HG02763 (cell line): ENCODE data around the gene ARSA.
"Not testable (repeated sequence)": the region's sequence is repeated elsewhere in the genome, so short reads cannot be mapped to it uniquely, and the experiment has no call there.

Experiments used
- ATAC-seq: cut with Tn5 transposase; IDR thresholded peaks from one replicate; pipeline ENCODE4 v1.9.1; 2021; ENCODE audit warnings: mild to moderate bottlenecking, moderate library complexity; ENCODE audit not compliant: unreplicated experiment

The ARSA gene

GRCh38 chr22:50656122-50657070 is 28.4 kb upstream of the ARSA start:
- no peak for ATAC-seq

- ATAC-seq: not testable (repeated sequence)
These were observed 26.7 kb upstream of the ARSA start for GRCh38 chr22:50654664-50655063.

DNA sequence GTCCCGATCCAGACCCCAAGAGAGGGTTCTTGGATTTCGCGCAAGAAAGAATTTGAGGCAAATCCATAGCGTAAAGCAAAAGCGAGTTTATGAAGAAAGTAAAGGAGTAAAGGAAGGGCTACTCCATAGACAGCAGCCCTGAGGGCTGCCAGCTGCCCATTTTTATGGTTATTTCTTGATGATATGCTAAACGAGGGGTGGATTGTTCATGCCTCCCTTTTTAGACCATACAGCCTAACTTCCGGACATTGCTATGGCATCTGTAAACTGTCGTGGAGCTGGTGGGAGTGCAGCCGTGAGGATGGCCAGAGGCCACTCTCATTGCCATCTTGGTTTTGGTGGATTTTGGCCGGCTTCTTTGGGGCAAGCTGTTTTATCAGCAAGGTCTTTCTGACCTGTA is 25.3 kb upstream of the ARSA start:
- ATAC-seq: no peak

DNA sequence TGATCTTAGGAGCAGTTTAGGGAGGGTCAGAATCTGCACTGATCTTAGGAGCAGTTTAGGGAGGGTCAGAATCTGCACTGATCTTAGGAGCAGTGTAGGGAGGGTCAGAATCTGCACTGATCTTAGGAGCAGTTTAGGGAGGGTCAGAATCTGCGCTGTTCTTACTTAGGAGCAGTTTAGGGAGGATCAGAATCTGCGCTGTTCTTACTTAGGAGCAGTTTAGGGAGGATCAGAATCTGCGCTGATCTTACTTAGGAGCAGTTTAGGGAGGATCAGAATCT is 15.8 kb upstream of the ARSA start:
- not testable (repeated sequence) for ATAC-seq

DNA sequence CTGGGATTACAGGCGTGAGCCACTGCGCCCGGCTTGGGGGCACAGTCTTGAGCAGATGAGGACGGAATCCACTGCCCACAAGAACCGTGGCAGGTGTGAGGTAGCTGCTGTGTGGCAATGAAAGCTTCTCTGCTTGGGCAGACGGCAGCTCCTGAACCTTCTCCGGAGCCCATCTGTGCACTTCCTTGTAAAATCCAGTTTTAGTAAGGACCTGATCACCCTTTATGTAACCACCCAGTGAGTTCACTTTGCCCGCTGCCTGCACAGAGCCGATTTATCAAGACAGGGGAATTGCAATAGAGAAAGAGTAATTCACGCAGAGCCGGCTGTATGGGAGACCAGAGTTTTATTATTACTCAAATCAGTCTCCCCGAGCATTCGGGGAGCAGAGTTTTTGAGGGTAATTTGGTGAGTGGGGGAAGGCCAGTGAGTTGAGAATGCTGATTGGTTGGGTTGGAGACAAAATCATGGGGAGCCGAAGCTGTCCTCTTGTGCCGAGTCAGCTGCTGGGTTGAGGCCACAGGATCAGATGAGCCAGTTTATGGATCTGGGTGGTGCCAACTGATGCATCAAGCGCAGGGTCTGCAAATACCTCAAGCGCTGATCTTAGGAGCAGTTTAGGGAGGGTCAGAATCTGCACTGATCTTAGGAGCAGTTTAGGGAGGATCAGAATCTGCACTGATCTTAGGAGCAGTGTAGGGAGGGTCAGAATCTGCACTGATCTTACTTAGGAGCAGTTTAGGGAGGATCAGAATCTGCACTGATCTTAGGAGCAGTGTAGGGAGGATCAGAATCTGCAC is 15.3 kb upstream of the ARSA start:
- not testable (repeated sequence) for ATAC-seq

- ATAC-seq: no peak
These were observed 14.0 kb upstream of the ARSA start for GRCh38 chr22:50641696-50642607.

DNA sequence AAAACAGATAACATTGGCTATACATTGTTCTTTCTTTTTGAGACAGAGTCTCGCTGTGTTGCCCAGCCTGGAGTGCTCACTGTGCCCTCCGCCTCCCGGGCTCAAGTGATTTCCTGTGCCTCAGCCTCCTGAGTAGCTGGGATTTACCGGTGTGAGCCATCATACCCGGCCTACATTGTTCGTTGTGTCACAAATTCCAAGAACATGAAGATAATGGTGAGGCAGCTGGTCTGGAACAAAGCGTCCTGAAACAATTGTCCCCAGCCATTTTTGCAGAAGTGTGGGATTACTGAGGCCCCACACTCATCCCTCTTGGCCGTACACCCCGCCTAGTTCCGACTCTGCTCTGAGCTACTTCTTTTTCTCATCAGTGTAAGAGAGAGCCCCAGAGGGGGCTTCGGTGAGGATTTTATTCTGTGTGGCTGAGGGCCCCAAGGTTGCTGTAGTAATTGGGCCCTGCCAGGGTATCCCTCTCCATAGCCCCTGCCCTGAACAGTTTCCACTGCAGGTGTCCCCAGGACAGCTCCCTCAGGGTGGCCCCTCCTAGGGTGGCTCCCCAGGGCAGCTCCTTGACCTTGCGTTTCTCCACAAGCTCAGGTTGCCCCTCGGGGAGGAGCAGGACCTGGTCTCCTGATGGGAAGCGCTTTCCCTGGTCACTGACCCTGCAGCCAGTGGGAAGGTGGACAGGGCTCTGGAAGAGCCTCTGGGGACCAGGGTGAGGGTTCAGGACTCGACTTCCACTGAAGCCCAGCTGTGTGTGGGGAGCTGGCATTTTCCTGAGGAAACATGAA is 13.1 kb upstream of the ARSA start:
- ATAC-seq: no peak

DNA sequence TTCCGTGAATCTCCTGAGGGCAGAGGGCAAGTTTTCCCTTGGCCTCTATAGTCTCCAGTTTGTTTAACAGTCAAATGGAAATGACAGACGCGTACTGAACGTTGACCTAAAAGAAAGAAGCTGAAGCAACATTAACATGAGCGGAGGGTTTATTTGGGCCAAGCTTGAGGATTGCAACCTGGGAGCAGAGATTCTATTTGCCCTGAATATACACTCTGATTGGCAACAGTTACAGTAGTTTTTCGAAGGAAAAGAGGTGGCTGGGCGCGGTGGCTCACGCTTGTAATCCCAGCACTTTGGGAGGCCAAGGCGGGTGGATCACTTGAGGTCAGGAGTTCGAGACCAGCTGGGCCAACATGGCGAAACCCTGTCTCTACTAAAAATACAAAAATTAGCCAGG is 12.3 kb upstream of the ARSA start:
- ATAC-seq: not testable (repeated sequence)

GRCh38 chr22:50635591-50635990 is 7.6 kb upstream of the ARSA start:
- ATAC-seq: no peak

GRCh38 chr22:50633771-50634170 is 5.8 kb upstream of the ARSA start:
- ATAC-seq: no peak

GRCh38 chr22:50633086-50633485 is 5.1 kb upstream of the ARSA start:
- no peak for ATAC-seq

DNA sequence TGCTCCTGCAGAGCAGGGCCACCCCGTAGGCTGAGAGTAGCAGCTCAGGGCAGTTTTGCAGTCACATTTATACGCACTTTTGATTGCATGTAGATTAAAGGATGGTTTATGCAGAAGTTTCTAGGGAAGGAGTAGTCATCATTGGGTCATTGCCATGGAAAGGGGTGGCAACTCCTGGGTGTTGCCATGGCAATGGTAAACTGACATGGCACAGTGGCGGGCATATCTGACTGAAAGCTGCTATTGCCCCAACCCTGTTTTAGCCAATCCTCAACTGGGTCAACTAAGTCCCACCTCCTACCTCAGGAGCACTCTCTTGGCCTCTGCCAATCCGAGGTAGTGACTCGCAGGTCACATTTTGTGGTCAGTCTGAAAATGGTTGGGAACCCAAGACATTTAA is 2.4 kb upstream of the ARSA start:
- no peak for ATAC-seq

DNA sequence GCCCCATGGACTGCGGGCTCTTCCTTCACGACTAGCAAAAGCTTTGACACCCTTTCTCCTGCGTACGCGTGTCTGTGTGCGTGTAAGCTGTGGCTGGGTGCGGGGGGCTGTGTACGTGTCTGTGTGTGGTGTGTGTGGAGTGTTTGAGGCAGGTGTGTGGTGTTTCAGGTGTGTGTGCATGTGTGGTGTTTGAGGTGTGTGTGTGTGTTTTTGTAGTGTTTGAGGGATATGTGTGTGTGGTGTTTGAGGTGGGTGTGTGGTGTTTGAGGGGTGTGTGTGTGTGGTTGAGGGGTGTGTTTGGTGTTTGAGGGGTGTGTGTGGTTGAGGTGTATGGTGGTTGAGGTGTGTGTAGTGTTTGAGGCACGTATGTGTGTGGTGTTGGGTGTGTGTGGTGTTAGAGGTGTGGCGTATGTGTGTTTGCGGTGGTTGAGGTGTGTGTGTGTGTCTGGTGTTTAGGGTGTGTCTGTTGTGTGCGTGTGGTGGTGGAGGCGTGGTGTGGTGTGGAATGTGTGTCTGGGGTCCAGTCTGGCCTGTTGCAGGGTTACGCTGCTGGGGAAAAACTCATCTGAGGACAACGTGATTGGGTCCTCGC is 687 bp upstream of the ARSA start:
- ATAC-seq: no peak

DNA sequence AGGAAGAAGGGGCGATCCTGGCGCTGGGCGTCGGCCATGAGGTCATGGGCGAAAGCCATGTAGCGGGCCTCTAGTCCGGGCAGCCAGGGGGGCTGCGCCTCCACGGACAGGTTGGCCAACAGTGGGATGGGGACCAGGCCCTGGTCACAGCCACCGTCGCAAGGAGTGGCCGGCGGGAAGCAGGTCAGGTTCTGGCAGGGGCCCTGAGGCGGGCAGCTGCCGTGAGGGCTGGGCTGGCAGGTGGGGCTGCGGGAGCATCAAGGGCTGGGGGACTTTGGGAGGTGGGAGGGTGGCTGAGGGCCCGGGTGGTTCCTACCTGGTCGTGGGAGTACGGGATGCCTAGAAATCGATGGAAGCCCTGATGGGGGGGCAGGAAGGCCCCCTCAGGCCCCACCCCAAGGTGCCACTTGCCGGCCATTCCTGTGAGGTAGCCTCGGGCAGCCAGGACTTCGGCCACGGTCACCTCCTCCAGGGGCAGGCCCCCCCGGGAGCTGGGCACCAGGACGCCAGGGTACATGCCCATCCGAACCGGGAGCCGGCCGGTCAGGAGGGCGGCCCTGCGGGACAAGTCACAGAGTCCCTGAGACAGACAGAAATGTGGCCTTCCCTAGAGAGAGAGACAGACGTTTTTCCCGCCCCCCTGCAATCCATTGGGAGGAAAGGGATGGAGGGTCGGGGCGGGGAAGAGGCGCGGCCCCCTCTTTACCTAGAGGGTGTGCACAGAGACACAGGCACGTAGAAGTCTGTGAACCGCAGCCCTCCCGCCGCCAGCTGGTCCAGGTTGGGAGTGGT is 906 bp downstream of the ARSA start:
- ATAC-seq: no peak

GRCh38 chr22:50626314-50626849 is 1.6 kb downstream of the ARSA start:
- ATAC-seq: no peak

DNA sequence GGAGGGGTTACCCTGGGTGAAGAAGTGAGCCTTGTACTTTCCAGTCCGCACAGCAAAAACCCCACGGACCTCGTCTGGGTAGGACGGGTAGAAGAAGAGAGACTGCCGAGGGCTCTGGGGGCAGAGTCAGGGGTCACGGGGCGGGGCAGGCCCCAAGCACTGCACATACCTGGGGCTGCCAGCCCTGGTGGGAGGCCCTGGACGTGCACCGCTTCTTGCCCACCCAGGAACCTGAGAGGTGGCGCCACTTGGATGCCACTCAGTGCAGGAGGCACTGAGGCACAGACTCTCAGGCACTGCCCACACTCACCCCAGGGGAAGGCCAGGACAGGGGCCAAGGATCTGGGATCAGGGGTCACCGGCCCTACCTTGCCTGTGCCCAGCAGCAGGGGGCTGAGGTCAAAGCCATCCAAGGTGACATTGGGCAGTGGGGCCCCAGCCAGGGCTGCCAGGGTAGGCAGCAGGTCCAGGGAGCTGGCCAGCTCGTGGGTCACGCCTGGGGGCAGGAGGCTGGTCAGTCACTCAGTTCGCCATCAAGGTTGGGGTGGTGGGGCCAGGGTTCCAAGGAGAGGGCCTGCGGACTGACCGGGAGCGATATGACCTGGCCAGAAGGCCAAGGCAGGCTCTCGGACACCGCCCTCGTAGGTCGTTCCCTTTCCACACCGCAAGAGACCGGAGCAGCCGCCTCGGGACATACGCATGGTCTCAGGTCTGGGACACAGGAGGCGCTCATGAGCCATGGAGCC is 2.2 kb downstream of the ARSA start:
- no peak for ATAC-seq

DNA sequence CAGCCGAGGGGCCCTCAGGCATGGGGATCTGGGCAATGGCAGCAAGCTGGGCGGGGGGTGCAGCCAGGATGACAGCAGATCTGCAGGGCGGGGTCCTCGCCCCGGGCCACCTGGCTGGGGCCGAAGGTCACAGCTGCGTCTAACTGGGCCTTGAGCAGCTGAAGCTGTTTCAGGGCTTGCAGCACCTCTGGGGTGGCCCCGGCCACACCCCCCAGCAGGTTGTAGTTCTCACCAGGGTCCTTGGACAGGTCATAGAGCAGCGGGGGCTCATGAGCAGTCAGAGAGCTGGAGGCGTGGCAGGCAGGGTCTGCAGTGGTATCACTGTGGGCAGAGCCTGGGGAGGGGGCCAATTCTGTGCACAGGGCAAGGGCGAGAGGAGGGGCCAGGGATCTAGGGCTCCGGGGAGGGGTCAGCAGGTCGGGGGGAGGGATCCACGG is 2.8 kb downstream of the ARSA start:
- ATAC-seq: no peak
